HT1080 (cell line): ENCODE measurements around the gene LRRN3. TPM values are rescaled to one million over a fixed set of nuclear protein-coding genes. Genes with fewer than 3 reads are reported as not detected.

Experiments used
- DNase-seq: peaks from one replicate; pipeline ENCODE4 v3.0.0-alpha.2; 2015; ENCODE audit warnings: low read depth
- total RNA-seq: library from RNA; depleted of rRNA; stranded (reverse); fragments of >200 nt; shearing (Covaris generic); gene quantifications from 2 replicates; pipeline ENCODE4 v1.2.3, GENCODE V29; 2014

The LRRN3 gene
- total RNA-seq, 1 experiment from 2014 or later, result not detected

GRCh38 chr7:111162692-111163091 lies 71.8 kb downstream of the LRRN3 start:
- no peak for DNase-seq

DNA sequence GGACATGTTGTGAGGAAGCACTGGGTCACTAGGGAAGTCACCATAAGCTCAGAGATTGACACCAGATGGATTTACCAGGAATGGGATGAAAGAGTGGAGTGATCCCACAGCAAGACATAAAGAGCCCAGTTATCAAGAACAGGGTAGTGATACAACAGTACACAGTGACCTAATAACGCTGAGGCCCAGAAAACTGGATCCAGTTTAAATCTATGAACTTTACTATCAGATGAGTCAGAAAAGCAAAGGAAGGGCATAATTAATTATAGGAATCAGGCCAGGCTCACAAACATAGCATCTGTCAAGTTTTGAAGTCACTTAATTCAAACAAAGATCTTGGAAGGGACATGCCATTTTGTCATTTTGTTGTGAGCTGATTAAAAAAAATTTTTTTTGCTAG lies 73.5 kb downstream of the LRRN3 start:
- DNase-seq, result no peak

DNA sequence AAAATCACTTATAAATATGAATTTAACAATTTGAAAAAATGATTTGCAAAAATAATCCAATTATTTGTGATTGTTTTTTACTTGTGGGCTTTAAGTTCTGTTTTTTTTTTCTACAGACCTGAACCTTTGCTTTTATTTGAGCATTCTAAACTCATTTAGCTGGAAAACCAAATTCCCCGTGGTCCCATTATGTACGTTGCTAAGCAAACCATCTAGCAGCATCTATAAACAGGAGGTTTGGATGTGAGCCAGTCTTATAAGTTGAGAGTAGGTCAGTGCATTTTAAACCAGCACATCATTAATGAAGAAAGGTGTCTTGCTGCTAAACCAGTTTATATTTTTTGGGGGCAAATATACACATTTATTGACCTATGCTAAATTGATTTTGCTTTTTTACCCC lies 77.3 kb downstream of the LRRN3 start:
- DNase-seq, result no peak

- DNase-seq, result no peak
Observed at GRCh38 chr7:111172564-111173257, 81.8 kb downstream of the LRRN3 start.

DNA sequence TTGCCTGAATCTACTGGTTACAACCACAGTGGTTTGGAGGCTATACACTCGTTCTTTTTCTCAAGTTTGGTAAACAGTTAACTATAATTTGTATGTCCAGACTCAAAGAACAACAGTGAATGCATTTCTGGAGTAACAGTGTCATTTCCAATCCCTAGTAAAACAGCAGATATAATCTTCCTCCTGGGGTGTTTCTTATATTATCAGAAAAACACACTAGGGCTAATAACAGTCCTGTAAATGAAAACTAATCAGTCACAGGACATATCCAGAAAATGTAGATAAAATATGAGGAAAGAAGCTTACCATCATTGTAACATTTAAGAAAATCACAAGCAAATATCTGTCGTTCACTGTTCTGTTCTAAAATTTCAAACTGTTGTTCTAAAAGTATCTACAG lies 82.6 kb downstream of the LRRN3 start:
- no peak for DNase-seq

DNA sequence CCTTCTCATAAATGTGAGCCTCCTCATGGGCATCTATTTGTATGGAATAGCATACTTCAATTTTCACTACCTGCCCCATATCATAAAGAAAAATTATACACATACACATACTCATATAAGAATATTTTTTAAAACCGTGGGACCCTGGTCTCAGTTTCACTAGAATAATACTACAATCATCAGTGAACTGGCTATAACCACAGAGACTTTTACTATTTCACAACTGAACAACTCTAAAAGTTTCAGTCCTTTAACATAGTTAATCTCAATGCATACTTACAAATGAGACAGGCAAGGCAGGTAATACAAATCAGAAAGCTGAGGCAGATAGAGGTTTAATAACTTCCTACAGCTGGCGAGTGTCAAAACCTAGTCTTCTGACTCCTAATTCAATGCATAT lies 83.1 kb downstream of the LRRN3 start:
- DNase-seq, result no peak

DNA sequence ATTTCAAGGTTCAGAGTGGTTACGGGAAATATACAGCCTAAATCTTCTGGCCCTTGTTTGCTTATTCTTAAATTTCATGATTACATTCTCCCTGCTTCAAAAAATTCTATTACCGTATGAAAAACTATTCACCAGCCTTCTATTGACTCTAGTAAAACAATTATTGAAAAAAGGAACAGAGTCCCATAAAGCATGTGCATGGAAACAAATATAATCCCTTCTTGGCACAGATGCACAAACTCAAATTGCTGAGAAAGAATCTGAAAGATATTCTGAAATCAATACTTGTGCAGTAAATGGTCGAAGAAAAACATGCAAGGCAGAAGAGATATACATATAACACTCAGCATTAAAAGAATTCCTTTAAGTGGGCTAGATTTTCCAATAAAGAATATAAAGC lies 83.6 kb downstream of the LRRN3 start:
- no peak for DNase-seq
